ENCODE results near the gene ESR1. TPM values are rescaled to one million over a fixed set of nuclear protein-coding genes. Genes with fewer than 3 reads are reported as not detected.

Gene ESR1
- total RNA-seq (ENCODE audit: low replicate concordance): 0.03 TPM in 1 of 2 replicates, not detected in the other

- Histone ChIP-seq H3K36me3 (no peaks in the 10 kb centered on the region), H2AFZ (replicated peaks) (no peak within 1 kb of the TSS), H3K27ac (no peak within 1 kb of the TSS), H3K4me1 (peaks cover 22% of the 10 kb centered on the region), H4K20me1 (ENCODE audit: low read depth) (peaks cover 18% of the 10 kb centered on the region), H3F3A (ENCODE audit: low read depth) (no peaks in the 10 kb centered on the region), H3K4me2 (peak within 1 kb of the TSS; percentile 76), H3K9me3 (ENCODE audit: low read depth) (no peaks in the 10 kb centered on the region), H3K9ac (no peak within 1 kb of the TSS), H3K79me2 (ENCODE audit: low read depth) (no peaks in the 10 kb centered on the region), H3K27me3 (peaks cover 99% of the 10 kb centered on the region), H3K4me3 (peak within 1 kb of the TSS; percentile 41)
- TF ChIP-seq CTCF (IDR thresholded peaks at IDR 0.05): no peak
- peak; percentile 89 for TF ChIP-seq EZH2phosphoT487 (IDR thresholded peaks at IDR 0.05)
- TF ChIP-seq EZH2 (IDR thresholded peaks at IDR 0.05): peak; percentile 94
- Mint-ChIP-seq H3K27me3 (ENCODE audit: insufficient read depth, low read depth) (peaks cover 30% of the 10 kb centered on the region), H3K9me3 (peaks cover 2% of the 10 kb centered on the region), H3K4me1 (peaks cover 16% of the 10 kb centered on the region), H3K27ac (no peak within 1 kb of the TSS), H3K4me3 (peak within 1 kb of the TSS; percentile 85), H3K36me3 (no peaks in the 10 kb centered on the region)
- peak; percentile 56 for DNase-seq (ENCODE audit: low spot score)
Observed at GRCh38 chr6:151807513-151808370, at the start of gene ESR1. Gene ESR1, plus strand, starts transcription at chr6:151807682. Its CDS starts 231 bp downstream, at chr6:151807913.

DNA sequence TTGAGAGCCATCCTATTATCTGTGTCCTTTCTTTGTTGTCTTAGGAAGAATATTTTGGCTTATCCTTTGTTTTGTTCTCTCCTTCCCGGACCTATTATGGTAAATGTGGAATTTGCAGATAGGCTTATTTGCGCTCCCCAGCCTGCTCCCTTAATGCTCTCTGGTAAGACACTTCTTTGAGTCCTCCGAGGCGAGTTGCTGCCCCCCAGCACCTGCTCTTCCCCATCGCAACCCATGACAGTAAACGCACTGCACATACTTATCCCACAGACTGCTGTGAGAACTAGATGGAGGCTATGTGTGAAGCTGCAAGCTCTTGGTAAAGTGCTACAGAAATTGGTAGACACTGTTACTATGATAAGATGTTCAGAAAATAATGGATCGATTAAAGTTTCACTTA, 47.0 kb upstream of the ESR1 start:
- Histone ChIP-seq H3K9me3 (ENCODE audit: low read depth) (no peaks in the 10 kb centered on the region), H3F3A (ENCODE audit: low read depth) (peaks cover 13% of the 10 kb centered on the region), H3K27ac (no peak overlapping the region), H3K9ac (no peak overlapping the region), H3K27me3 (no peaks in the 10 kb centered on the region), H4K20me1 (ENCODE audit: low read depth) (no peaks in the 10 kb centered on the region), H2AFZ (replicated peaks) (no peak overlapping the region), H3K4me2 (no peak overlapping the region), H3K79me2 (ENCODE audit: low read depth) (no peaks in the 10 kb centered on the region), H3K36me3 (no peaks in the 10 kb centered on the region), H3K4me1 (peaks cover 3% of the 10 kb centered on the region), H3K4me3 (no peak overlapping the region)
- Mint-ChIP-seq H3K27ac (no peak overlapping the region), H3K27me3 (ENCODE audit: insufficient read depth, low read depth) (peaks cover 8% of the 10 kb centered on the region), H3K36me3 (no peaks in the 10 kb centered on the region), H3K4me3 (no peak overlapping the region), H3K4me1 (peaks cover 7% of the 10 kb centered on the region), H3K9me3 (no peaks in the 10 kb centered on the region)
- no peak for DNase-seq (ENCODE audit: low spot score)
- TF ChIP-seq EZH2 (IDR thresholded peaks at IDR 0.05) (no peak), EZH2phosphoT487 (IDR thresholded peaks at IDR 0.05) (no peak), CTCF (IDR thresholded peaks at IDR 0.05) (no peak)

DNA sequence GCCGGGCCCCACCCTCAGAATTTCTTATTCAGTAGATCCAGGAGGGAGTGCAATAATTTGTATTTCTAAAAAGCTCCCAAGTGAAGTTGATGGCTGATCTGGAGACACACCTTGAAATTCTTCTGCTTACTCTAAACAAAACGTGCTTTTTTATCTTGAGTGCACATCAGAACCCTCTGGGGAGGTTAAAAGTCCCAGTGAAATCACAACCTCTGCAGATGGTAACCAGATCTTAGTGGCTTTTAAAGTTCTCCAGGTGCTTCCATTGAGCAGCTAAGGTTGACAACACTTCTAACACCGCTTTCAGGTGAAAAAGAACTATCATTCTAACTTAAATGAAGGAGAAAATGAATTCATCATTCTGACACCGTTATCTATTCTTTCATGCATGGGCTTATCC, 45.6 kb upstream of the ESR1 start:
- Histone ChIP-seq H3K79me2 (ENCODE audit: low read depth) (no peaks in the 10 kb centered on the region), H3K4me2 (no peak overlapping the region), H4K20me1 (ENCODE audit: low read depth) (no peaks in the 10 kb centered on the region), H3K36me3 (no peaks in the 10 kb centered on the region), H3K4me3 (no peak overlapping the region), H2AFZ (replicated peaks) (no peak overlapping the region), H3F3A (ENCODE audit: low read depth) (peaks cover 13% of the 10 kb centered on the region), H3K4me1 (peaks cover 3% of the 10 kb centered on the region), H3K9me3 (ENCODE audit: low read depth) (no peaks in the 10 kb centered on the region), H3K27me3 (no peaks in the 10 kb centered on the region), H3K27ac (no peak overlapping the region), H3K9ac (no peak overlapping the region)
- H3K36me3 Mint-ChIP-seq: no peaks in the 10 kb centered on the region
- no peak for DNase-seq (ENCODE audit: low spot score)
- no peak overlapping the region for H3K4me3 Mint-ChIP-seq
- no peak overlapping the region for H3K27ac Mint-ChIP-seq
- TF ChIP-seq CTCF (IDR thresholded peaks at IDR 0.05) (no peak), EZH2 (IDR thresholded peaks at IDR 0.05) (no peak), EZH2phosphoT487 (IDR thresholded peaks at IDR 0.05) (no peak)
- peaks cover 4% of the 10 kb centered on the region for H3K27me3 Mint-ChIP-seq (ENCODE audit: insufficient read depth, low read depth)
- no peaks in the 10 kb centered on the region for H3K9me3 Mint-ChIP-seq
- peaks cover 7% of the 10 kb centered on the region for H3K4me1 Mint-ChIP-seq
